Left kidney (tissue), 2 donors: ENCODE measurements around the gene HCAR2. TPM values are rescaled to one million over a fixed set of nuclear protein-coding genes. Genes with fewer than 3 reads are reported as not detected.
"Not testable (repeated sequence)": the region's sequence is repeated elsewhere in the genome, so short reads cannot be mapped to it uniquely, and the experiment has no call there.

ENCODE experiments used
- DNase-seq: peaks from one replicate; pipeline ENCODE4 v3.0.0-alpha.2; 2013
- polyA plus RNA-seq: library from polyadenylated mRNA; unstranded; fragments of 120-200 nt; gene quantifications from one replicate; pipeline ENCODE4 v1.2.1, GENCODE V29; 2013; ENCODE audit not compliant: insufficient read length

HCAR2 gene
- polyA plus RNA-seq, 1 donor, result 0.57 TPM

DNA sequence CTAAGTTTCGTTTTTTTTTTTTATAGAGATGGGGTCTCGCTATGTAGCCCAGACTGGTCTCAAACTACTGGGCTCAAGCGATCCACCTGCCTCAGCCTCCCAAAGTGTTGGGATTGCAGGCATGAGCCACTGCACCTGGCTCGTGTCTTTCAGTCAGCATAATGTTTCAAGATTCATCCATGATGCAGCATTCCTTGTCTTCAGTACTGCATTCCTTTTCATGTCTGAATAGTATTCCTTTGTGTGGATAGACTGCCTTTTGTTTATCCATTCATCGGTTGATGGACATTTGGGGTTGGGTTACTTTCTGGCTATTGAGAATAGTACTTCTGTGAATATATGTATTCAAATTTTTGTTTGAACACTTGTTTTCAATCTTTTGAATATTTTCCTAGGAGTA, 37.4 kb downstream of the HCAR2 start:
- DNase-seq, result no peak

DNA sequence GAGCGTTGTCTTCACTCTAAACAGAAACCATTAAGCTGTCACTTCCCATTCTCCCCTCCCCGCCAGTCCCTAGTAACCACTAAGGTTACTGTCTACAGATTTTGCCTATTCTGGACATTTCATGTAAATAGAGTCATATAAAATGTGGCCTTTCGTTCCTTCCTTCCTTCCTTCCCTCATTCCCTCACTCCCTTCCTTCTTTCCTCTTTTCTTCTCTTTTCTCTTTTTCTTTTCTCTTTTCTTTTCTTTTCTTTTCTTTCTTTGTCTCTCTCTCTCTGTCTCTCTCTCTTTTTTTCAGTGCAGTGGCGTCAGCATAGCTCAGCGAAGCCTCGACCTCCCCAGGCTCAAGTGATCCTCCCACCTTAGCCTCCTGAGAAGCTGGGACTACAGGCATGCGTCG, 37.8 kb downstream of the HCAR2 start:
- DNase-seq, result no peak

DNA sequence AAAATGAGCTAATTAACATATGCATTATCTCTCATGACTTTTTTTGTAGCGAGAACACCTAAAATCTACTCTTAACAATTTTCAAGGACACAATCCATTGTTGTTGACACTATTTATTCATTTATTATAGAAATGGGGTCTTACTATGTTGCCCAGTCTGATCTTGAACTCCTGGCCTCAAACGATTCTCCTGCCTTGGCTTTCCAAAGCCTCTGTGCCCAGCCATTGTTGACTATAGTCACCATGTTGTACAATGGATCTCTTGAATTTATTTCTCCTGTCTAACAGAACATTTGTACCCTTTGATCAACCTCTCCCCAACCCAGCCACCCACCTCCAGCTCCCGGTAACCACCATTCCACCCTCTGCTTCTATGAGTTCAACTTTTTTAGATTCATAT, 41.2 kb downstream of the HCAR2 start:
- DNase-seq, result no peak

DNA sequence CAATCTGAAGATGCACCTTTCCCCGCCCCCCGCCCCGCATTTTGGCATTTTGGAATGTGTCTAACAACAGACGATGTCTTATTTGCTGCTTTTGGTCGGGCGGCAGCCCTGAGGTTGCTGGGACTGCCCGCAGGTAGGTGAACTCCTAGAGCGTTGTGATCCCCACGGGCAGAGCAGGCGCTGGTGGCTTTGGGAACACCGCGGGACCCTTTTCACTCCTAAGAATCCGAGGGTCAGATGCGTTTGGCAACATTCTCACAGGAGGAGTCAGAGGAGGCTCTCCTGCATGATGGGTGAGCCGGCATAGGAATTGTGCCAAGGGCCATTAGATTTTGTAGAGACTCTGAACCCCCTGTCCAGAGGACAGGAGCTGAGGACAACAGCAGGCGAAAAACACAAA, 41.9 kb downstream of the HCAR2 start:
- DNase-seq, result no peak

DNA sequence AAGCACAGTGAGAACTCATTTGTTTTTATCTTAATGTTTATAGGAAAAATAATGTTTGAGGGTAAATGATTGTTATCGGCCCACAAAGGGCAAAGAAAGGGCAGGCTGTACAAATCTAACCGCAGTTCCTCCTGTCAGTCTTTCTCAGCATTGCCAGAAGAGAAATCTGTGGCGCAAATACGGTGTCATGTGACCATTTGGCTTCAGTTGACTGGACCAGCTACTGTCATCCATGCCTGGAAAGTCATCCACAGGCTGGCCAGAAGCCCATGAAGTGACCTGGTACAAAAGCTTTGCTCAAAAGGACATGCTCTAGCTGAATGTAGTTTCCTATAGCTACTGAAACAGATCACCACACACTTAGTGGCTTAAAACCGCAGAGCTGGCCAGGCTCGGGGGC, 43.6 kb downstream of the HCAR2 start:
- no peak for DNase-seq

DNA sequence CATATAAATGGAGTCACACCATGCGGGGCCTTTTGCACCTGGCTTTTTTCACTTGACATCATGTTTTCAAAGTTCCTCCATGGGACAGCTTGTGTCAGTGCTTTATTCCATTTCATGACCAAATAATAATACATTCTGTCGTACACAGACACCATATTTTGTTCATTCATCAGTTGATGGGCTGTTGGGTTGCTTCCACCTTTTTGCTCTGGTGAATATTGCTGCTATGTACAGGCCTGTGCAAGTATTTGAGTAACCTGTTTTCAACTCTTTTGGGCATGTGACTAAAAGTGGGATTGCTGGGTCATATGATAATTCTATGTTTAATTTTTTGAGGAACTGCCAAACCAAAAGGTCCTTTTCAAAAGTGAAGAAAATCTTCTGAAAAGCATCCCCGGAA, 46.9 kb downstream of the HCAR2 start:
- DNase-seq, result no peak

DNA sequence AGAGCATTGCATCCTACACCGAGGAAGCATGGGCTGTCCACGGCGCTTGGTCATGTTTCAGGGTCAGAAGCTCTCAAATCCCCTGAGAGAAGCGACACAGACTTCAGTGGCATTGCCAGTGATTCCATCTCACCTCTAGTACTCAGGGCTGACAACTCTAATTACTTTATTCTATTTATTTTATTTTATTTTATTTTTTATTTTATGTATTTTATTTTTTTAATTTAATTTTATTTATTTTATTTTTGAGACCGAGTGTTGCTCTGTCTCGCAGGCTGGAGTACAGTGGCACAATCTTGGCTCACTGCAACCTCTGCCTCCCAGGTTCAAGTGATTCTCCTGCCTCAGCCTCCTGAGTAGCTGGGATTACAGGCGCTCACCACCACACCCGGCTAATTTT, 49.9 kb downstream of the HCAR2 start:
- not testable (repeated sequence) for DNase-seq

DNA sequence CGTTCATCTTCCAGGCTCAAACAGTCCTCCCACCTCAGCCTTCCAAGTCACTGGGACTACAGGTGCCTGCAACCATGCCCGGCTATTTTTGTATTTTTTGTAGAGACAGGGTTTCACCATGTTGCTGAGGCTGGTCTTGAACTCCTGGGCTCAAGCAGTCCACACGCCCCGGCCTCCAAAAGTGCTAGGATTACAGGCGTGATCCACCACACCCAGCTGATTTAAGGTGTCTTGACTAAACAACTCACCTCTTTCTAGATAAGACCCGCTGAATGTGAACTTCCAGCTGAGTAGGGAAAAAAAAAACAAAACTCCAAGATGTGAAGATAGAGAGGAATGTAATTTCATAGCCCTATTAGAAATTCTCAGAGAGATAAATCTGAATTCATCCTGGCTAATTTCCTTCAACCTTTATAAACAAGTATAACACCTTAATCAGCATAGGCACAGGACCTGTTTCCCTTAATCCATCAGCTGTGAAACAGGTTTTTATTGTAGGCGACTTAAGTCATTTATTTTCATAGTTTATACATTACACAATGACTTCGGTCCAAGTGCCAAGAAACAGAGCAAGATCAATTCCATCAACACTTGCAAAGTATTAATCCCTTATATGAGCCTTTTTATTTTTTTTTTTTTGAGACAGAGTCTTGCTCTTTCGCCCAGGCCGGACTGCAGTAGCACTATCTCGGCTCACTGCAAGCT, 51.5 kb downstream of the HCAR2 start:
- no peak for DNase-seq

Other genes with a start within 250 kb of the HCAR2 start
- 57.2 TPM for gene ZCCHC8, start 202.4 kb downstream of the HCAR2 start, polyA plus RNA-seq
- gene RSRC2, start 176.4 kb downstream of the HCAR2 start, polyA plus RNA-seq, result 262 TPM
- 80.0 TPM for gene KNTC1, start 176.1 kb downstream of the HCAR2 start, polyA plus RNA-seq
- gene HCAR3, start 13.5 kb upstream of the HCAR2 start, polyA plus RNA-seq, result 0.30 TPM
- gene HCAR1, start 27.5 kb upstream of the HCAR2 start, polyA plus RNA-seq, result 3.0 TPM
- 110 TPM for gene DENR, start 49.5 kb upstream of the HCAR2 start, polyA plus RNA-seq
- 0.60 TPM for gene CCDC62, start 71.2 kb upstream of the HCAR2 start, polyA plus RNA-seq
- 82.4 TPM for gene HIP1R, start 132.1 kb upstream of the HCAR2 start, polyA plus RNA-seq
- gene VPS37B, start 192.8 kb upstream of the HCAR2 start, polyA plus RNA-seq, result 23.3 TPM